ENCODE results near the gene PHYHD1.

- no peak for TF ChIP-seq ARNT (IDR thresholded peaks at IDR 0.05)
- no peak for TF ChIP-seq SP1 (IDR thresholded peaks at IDR 0.05)
These were observed 28.4 kb upstream of the PHYHD1 start for GRCh38 chr9:128892221-128892921.

Data from HEK293T (cell line).